ENCODE data around the gene GPC3. TPM values are rescaled to one million over a fixed set of nuclear protein-coding genes. Genes with fewer than 3 reads are reported as not detected.

Gene GPC3
- total RNA-seq, 1 donor from 2014 or later: not detected

DNA sequence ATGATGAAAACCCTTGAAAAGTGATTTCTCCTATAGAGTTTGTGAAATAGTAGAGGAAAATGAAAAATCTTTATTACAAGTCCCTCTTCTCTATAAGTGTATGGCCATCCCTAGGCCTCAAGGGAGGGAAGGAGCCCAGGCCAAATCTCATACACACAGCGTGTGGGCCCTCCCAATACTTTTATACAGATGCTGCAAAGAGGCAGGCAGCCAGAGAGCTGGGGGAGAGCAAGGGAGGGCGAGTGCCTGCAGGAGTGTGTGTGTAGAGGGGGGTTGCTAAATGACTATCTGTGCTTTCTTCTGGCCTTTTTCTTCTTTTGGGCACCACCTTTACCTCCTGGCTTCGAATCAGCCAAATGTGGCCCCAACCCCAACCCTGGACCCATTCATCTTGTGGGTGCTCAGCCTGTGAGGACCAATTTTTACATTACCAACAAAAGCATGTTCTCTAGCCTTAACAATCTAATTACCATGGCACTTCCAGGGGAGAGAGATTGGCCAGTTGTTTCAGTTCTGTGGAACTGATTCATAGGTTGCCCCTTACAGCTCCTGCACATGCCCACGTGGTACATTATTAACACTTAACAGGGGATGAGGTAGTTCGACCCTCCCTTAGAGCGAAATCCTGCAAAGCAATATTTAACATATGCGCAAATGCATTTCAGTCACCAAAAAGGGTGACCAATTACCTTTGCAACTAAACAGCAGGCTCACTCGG is 2.0 kb downstream of the GPC3 start:
- H3K27me3 Mint-ChIP-seq: peaks cover 13% of the 10 kb centered on the region
- POLR2A ChIA-PET: no interaction called here
- no peak for TF ChIP-seq CTCF (IDR thresholded peaks at IDR 0.05)
- CTCF ChIA-PET: no interaction called here
- no peak overlapping the region for H3K27ac Mint-ChIP-seq
- H3K4me1 Mint-ChIP-seq: peaks cover 4% of the 10 kb centered on the region
- intact Hi-C loops (cut with micrococcal nuclease): no loop called here
- H3K36me3 Mint-ChIP-seq (ENCODE audit: low read depth): no peaks in the 10 kb centered on the region
- no peak for DNase-seq
- H3K4me3 Mint-ChIP-seq: no peak overlapping the region
- no peaks in the 10 kb centered on the region for H3K9me3 Mint-ChIP-seq
- ATAC-seq (ENCODE audit: low read depth): no peak

DNA sequence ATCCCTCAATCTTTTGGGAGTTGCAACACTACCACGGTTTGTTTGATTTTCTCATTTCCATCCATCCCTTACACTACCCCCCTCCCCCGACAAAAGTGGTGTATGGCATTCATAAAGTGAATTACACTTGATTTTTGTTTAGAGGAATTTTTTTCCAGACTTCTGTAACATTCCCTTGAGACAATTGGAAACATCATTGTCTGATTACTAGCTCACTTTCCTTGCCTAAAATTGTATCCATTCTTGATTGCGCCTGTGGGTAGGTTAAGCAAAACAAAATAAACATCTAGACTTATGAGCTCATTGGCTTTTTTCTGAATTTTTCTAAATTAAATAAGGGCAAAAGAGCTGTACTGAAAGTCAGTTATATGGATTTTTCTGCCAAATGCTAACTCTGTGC is 3.5 kb downstream of the GPC3 start:
- H3K4me3 Mint-ChIP-seq: no peak overlapping the region
- H3K4me1 Mint-ChIP-seq: peaks cover 4% of the 10 kb centered on the region
- ATAC-seq (ENCODE audit: low read depth): no peak
- no peaks in the 10 kb centered on the region for H3K36me3 Mint-ChIP-seq (ENCODE audit: low read depth)
- TF ChIP-seq CTCF (IDR thresholded peaks at IDR 0.05): no peak
- intact Hi-C loops (cut with micrococcal nuclease): no loop called here
- H3K27ac Mint-ChIP-seq: no peak overlapping the region
- peaks cover 11% of the 10 kb centered on the region for H3K27me3 Mint-ChIP-seq
- H3K9me3 Mint-ChIP-seq: no peaks in the 10 kb centered on the region
- POLR2A ChIA-PET: no interaction called here
- CTCF ChIA-PET: no interaction called here
- DNase-seq: no peak

DNA sequence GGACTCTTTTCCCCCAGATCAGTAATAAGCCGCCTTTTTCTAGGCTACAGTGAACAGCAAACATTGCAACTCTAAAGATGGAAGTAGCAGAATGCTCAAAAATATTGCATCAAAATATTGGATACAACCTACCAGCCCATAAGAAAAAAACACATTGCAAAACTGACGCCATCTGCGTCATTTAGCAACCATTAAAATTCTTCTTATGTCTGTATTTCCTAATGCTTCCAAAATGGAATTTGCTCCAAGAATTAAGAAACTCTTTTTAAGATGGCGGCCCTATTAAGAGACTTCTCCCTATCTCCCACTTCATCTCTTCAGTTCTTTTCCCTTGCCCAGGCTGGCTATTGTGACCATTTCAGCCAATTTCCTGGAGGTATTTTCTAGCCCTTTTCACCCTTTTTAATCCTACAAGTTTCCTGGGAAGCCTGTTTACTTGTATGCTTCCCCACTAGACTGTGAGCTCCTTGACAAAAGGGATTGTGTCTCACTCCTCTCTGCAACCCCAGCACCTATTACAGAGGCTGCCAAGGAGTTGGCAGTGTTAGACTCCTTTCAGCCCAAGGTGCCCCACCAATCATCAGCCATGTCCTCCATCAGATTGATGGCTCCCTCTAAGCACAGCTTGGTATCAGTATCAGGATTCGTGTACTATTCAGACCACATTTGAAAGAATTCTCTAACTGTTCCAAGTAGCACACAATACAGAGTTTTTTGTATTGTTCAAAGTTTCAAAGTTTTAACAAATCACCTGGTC is 4.4 kb downstream of the GPC3 start:
- Mint-ChIP-seq H3K27me3 (peaks cover 11% of the 10 kb centered on the region), H3K36me3 (ENCODE audit: low read depth) (no peaks in the 10 kb centered on the region), H3K27ac (no peak overlapping the region), H3K4me3 (no peak overlapping the region), H3K9me3 (no peaks in the 10 kb centered on the region), H3K4me1 (peaks cover 4% of the 10 kb centered on the region)
- POLR2A ChIA-PET: no interaction called here
- intact Hi-C loops (cut with micrococcal nuclease): no loop called here
- no peak for TF ChIP-seq CTCF (IDR thresholded peaks at IDR 0.05)
- CTCF ChIA-PET: no interaction called here
- DNase-seq: no peak
- ATAC-seq (ENCODE audit: low read depth): no peak

DNA sequence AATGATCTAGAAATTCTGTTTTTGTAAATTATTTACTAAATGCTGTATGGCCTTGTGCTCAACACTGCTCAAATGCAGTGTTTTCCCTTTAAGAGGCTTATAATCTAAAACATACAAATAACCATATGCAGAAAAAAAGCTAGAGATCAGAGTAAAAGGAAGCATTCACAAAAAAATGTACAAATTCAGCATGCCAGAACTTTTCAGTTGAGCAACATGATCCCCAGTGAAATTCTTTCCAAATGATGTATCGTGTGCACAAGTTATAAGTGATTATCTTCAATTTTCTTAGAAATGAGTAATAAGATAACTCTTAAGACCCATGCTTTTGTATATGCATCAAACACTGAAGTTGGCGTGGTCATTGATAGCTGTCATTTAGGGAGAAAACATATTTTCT is 5.0 kb downstream of the GPC3 start:
- Mint-ChIP-seq H3K36me3 (ENCODE audit: low read depth) (no peaks in the 10 kb centered on the region), H3K27ac (no peak overlapping the region), H3K27me3 (peaks cover 11% of the 10 kb centered on the region), H3K4me1 (peaks cover 4% of the 10 kb centered on the region), H3K9me3 (no peaks in the 10 kb centered on the region), H3K4me3 (no peak overlapping the region)
- POLR2A ChIA-PET: no interaction called here
- ATAC-seq (ENCODE audit: low read depth) (no peak), DNase-seq (no peak)
- intact Hi-C loops (cut with micrococcal nuclease): no loop called here
- TF ChIP-seq CTCF (IDR thresholded peaks at IDR 0.05): no peak
- CTCF ChIA-PET: no interaction called here

DNA sequence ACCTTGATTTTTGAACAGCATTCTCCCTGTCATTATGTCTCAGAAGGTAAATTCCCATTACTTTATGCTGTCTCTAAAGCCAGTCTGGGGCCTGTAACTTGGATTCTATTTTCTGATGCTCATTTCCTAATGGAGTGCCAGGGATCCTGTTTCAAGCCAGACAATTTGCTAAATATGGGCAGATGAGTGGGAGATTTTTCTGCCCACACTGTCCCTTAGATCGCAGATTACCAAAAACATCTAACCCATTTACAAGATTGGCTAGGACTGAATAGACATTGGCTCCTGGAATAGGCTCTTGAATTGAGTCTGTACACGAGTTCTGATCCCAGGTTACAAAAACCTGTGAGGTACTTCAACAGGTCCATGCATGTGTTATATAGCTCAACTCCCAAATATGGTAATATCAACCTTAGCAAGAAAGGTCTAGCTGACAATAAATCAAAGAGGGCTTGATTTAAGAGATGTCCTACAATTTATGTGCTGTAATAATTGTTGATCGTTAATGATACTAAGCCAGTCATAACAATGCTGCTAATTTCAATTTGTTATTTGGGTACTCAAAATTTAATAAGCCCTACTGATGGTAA is 5.7 kb downstream of the GPC3 start:
- intact Hi-C loops (cut with micrococcal nuclease): no loop called here
- H3K27ac Mint-ChIP-seq: no peak overlapping the region

More for the DNA sequence above, 5.7 kb downstream of the GPC3 start:
- ATAC-seq (ENCODE audit: low read depth) (no peak), DNase-seq (no peak)
- ChIA-PET CTCF (no interaction called here), POLR2A (no interaction called here)
- peaks cover 11% of the 10 kb centered on the region for H3K27me3 Mint-ChIP-seq
- peaks cover 3% of the 10 kb centered on the region for H3K4me1 Mint-ChIP-seq
- no peaks in the 10 kb centered on the region for H3K9me3 Mint-ChIP-seq
- no peaks in the 10 kb centered on the region for H3K36me3 Mint-ChIP-seq (ENCODE audit: low read depth)
- H3K4me3 Mint-ChIP-seq: no peak overlapping the region
- no peak for TF ChIP-seq CTCF (IDR thresholded peaks at IDR 0.05)

Measured in activated B cell treated with CpG ODN at 0.5 μM for 24 hours (primary cell).